GM18511 (cell line): Measurements from ENCODE around the gene NAA50.
A peak's percentile ranks its signal among the peaks of the same experiment; 100 is the strongest.

Source experiments
- ATAC-seq: cut with Tn5 transposase; IDR thresholded peaks from one replicate; pipeline ENCODE4 v1.9.1; 2021; ENCODE audit warnings: mild to moderate bottlenecking, moderate library complexity; ENCODE audit not compliant: unreplicated experiment

The NAA50 gene

DNA sequence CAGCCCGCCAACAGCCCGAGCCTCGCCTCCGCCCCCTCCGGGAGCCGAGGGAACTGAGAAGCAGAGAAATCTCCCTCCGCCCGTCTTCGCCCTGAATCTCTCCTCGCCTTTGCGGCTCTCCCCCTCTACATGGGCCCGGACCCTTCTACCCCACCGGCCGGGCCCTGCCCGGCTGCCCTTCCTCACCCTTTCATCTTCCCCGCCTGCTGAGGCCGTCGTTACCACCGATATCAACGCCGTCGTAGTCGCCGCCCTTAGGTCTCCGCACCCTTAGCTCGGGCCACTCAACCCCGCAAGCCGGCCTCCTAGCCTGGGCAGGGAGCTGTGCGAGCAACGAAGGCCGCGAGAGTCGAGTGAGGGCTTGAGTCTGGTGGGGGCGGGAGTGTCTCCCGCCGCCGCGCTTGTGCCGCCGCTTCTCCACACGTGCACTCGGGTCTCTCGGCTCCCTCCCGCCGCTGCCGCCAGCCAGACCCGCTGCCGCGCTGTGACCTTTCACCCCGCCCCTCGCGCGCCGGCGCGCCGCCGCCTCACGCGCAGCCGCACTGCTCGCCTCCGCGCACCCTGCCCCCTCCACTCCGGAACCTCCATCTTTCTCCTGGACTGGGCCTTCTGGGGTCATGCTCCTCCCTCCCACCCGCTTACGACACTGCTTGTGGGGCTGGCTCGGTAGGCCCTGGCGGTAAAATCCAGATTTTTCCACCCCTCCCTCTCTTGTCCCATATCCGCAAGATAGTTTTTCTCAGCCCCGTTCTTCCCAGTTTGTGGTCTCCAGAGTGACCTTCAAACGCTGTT is at the start of gene NAA50:
Gene NAA50, minus strand, starts transcription at position 494 of the 792 bp plus-strand sequence. Its CDS starts 300 bp downstream, at position 194.
- peak; percentile 58 for ATAC-seq

DNA sequence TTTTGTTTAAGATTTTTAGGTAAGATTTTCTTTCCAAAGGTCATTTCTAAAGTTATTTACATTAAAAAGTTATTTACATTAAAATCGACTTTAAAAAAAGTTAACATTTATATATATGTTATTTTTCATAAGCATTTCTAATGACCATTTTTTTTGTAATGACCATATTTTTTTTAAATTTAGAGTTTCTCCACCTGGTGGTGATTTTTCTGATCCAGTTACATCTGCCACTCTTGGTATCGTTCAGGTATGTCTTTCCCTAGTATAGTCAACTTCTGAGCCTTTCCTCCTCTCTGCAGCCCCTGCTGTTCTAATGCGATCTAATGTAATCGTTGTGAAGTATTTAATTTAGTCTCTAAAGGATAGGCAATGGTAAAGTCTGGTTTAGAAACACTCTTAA is 49.6 kb upstream of the NAA50 start:
- ATAC-seq: no peak

DNA sequence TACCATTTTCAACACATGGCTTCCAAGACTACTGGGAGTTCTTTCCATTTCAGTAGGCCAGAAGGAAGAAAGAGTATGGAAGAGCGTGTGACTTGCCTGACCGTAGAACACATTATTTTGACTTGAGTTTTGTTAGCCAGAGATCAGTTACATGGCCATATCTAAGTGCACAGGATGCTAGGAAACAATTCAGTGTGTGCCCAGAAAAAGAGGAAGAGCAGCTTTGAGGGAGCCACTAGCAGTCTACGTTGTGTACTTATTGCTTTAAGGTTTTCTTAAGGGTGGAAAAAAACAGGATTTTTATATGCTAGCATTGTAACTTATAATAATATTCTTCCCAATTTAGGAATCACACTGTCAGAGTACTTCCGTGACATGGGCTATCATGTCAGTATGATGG is 48.5 kb upstream of the NAA50 start:
- no peak for ATAC-seq

DNA sequence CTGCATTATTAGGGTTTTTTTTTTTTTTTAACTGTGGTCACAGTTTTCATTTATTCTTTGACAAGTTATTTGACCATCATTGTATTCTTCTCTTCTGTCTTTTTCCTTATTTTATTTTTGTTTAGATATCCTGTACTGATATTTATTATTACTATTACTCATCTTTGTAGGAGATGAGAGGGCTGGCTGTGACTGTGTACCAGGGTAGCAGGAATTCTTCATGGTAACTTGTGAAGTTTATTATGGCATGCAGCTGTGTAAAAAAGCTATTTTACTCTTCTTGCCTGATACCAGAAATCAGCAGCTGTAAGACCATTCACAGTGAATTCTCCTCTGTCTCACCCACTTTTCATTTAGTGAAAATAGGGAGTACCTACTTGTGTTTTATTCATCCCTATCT is 45.3 kb upstream of the NAA50 start:
- ATAC-seq: no peak

DNA sequence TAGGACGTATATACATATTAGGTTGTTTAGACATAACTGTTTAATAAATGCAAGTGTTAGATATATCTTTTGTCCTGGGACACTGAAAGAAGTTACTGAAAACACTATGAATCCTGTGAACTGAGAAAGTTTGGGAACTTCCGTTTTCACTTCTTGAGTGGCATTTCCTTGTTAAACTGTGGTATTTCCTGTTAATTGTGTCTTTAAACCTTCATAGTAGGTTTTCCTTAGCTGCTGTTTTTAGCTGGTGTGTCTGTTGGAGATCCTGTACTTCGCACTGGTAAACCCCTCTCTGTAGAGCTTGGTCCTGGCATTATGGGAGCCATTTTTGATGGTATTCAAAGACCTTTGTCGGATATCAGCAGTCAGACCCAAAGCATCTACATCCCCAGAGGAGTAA is 37.9 kb upstream of the NAA50 start:
- no peak for ATAC-seq

DNA sequence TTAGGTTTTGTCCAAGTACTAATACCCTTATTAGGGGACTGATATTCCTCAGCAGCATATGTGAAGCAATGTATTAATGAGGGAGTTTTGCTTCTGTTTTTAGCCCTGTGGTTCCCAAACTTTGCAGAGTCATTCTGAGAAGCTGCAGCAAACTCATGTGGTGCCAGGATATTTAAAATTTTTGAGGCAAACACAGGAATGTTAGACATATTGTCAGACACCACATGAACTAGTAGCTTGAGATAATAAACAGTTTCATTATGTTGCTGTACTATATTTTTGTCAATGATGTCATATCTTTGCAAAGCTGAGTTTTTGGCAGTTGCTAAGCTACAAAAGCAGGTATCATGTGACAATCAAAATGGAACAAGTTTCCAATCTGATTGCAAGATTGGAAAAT is 37.4 kb upstream of the NAA50 start:
- ATAC-seq: no peak

DNA sequence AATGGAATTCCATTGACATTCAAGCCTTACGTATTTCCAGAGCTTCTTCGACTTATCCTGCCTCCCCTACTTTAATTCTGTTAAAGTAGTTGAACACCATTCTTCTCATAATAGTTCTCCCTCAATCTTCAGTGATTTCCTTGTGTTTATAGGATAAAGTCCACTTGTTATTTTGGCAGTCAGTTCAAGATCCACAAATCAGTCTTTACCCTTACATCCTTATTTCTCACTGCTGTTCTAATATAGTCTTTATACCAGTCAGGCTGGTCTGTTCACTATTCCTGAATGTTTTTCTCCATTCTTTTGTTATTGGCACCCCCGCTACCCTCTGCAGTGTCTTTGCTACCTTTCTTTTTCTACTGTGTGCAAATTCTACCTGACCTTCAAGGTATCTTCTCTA is 30.5 kb upstream of the NAA50 start:
- ATAC-seq: no peak

DNA sequence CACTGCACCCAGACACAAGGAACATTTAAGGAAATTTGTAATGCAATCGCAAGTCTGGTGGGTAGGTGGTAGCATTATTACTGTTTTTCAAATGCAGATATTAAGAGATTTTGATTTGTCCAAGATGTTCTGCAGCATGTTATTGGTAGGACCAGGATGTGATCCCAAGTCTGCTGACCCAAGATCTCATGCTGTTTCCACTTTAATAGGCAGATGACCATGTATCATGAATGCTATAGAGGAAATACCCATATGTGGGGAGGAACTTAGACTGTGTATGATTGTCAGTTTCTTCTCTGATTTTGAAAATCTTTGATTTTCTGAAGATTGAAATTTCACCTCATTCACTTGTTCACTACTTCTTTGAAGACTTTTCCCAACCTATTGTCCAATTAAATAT is 29.5 kb upstream of the NAA50 start:
- no peak for ATAC-seq

DNA sequence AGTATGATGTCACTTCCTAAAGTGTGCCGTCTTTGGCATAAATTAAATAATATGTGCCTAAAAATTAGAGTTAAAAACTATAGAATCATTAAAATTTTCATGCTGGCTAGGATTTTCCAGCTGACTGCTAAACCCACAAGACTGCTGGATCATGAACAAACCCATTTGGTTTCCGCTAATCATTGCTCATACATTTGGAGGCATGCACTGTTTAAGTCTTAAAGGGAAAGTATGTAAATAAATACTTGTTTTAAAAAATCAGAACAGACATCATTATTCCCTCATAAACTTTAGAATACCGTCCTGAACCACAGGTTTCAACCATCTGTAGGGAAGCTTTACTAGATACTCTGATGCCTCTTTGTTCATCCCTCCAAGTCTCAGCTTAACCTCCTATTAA is 27.3 kb upstream of the NAA50 start:
- no peak for ATAC-seq

DNA sequence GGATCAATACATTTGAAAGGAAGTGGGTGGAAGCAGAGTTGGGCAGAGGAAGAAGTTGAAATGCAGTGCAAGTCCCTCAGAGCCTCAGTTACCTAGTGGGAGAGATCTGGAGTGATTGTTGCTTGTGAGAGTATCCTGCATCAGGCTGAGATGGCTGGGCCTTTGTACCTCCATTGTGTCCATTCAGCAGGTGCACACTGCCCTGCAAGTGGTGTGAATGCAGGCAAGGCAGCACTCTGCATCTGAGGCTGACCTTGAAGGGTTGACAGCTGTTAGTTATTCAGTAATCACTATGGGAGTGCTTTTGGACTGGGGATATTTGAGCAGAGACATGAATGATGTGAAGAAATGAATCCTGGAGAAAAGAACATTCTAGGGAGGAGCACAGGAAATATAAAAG is 25.9 kb upstream of the NAA50 start:
- ATAC-seq: no peak

DNA sequence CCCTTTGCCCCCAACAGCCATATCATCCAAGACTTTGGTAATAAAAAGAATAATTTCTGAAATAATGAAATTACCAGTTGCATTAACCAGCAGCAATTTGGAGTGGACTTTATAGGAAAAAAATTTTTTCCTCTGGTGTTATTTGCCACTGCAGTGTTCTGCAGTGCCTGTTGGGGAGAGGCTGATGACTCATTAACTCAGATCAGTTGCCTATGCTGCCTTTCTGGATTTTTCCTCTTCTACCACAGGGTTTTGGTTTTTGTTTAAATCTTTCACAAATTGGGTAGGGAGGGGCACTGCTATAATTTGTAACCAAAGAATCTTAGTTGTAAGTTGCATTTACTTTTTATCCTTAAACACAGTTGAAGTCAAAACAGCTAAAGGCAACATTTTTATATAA is 23.5 kb upstream of the NAA50 start:
- peak; percentile 86 for ATAC-seq

DNA sequence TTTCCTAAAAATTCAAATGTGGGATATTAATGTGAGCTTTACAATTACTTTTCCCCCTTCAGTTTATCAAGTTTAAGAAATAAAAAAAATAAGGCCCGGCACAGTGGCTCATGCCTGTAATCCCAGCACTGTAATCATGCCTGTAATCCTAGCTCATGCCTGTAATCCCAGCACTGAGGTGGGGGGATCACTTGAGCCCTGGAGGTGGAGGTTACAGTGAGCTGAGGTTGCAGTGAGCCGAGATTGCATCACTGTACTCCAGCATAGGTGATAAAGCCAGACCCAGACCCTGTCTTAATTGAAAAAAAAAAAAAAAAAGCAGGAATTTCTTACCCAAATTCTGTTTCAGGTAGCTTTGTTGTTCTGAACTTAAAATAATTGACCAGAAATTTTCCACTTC is 18.6 kb upstream of the NAA50 start:
- ATAC-seq: no peak

DNA sequence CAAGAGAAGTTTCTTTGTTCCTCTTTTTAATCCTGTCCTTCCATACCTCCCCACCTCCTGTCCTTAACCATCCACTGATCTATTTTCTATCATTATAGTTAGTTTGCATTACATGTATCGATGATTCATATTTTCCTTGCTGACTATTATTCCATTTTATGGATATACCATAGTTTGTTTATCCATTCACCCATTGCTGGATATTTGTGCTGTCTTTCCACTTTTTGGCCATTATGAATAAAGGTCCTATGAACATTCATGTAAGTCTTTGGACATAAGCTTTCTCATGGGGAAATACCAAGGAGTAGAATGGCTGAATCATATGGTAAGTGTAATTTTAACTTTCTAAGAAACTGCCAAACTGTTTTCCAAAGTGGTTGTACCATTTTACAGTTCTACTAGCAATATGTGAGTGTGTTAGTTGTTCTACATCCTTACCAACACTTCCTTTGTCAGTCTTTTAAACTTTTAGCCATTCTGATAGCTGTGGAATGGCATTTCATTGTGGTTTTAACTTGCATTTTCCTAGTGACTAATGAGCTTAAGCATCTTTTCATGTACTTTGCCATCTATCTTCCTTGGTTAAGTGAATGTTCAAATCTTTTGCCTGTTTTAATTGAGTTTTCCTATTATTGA is 12.5 kb upstream of the NAA50 start:
- ATAC-seq: no peak

DNA sequence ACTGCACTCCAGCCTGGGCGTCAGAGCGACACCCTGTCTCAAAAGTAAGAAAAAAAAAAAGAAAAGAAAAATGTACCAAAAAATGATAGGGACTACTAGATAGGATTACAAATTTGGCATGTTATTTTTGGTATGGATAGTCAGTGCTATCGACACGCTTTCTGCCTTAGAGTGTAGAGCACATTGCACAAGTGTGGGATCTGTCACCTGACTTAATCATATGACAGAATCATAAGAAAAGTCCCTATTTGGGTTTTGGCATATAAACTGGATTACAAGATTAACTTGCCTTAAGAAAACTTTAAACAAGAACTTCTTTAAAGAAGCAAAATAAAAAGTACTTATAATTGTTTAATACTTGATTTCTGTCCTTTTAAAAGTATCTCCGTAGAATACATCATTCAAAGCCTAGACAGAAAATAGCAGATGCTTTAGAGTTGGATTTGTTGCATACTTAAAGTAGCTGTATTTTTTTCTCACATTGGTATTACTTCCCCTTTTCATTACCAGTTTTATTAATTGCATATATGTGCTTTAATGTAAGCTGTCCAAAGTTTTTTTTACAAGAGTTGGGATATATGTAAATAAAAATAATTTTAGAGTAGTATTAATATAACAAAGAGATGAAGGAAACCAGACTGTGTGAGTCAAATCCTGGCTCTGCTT is 8.6 kb upstream of the NAA50 start:
- peak; percentile 85 for ATAC-seq

DNA sequence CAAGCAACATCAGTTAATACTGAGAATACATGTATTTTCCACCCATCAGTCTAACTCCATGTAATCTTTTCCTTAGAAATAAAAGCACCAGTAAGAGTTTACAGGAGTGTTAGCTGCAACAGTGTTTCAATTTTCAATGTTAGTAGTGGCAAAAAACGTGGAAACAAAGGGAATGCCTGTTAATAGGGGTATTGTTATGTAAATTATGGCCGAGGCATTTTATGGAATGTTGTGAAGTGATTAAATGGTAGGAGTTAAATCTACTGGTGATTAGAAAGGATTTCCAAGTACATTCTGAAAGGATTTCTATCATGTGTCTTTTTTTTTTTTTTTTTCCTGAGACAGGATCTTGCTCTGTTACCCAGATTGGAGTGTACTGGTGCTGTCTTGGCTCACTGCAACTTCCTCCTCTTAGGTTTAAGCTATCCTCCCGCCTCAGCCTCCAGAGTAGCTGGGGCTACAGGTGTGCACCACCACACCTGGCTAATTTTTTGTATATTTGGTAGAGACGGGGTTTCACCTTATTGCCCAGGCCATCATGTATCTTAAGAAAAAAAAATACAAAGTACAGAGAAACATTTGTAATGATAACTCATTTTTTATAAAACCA is 7.4 kb upstream of the NAA50 start:
- ATAC-seq: no peak

DNA sequence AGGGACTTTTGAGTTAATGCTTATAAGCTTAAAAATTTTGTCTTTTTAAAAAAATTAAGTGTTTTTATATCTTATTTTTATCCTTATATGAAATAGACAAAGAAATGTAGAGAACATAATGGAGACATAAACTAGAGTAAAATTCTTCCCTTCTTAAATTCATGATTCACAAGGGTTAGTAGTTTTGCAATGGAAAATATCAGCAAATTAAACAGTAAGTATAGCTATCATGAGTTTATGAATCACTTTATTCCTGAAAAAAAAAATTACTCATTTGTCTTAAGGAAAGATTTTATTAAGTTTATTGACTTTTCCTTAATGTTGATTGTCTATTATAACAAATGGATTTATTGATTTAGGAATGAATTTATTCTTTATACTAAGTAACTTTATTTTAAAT is 5.1 kb upstream of the NAA50 start:
- no peak for ATAC-seq

DNA sequence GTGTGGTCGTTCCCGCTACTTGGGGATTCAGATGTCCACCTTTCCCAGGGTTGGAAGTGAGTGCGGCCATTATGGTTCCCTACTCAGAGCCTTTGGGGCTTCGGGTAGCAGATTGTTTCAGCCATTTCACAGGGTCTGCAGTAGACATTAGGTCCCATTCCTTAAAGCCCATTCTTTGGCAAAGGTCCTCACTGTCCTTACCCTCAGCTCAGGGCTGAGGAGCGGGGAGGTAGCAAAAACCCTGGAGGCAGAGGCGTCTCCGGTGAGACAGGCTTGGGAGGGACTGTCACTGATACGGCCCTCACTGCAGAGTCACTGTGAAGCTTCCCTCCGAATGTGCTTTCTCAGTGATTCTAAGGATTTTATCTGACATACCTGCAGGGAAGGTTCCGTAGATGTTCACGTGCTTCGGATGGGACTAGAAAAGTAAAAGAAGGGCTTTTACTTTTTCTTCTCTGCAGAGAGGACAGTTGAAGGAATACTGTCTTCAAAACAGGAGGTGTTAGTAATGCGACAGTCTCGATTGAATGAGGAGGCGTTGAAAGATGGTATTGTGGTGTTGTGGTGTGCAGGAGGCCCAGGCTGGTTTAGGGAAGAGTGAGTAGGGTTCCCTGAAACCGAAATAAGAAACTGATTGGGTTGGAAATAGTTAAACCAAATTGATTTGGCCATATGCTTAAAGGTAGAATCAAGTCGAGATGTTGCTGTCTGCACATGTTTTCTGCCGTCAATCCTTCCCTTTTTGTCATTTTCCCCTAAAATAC is 1.4 kb upstream of the NAA50 start:
- ATAC-seq: peak; percentile 15

DNA sequence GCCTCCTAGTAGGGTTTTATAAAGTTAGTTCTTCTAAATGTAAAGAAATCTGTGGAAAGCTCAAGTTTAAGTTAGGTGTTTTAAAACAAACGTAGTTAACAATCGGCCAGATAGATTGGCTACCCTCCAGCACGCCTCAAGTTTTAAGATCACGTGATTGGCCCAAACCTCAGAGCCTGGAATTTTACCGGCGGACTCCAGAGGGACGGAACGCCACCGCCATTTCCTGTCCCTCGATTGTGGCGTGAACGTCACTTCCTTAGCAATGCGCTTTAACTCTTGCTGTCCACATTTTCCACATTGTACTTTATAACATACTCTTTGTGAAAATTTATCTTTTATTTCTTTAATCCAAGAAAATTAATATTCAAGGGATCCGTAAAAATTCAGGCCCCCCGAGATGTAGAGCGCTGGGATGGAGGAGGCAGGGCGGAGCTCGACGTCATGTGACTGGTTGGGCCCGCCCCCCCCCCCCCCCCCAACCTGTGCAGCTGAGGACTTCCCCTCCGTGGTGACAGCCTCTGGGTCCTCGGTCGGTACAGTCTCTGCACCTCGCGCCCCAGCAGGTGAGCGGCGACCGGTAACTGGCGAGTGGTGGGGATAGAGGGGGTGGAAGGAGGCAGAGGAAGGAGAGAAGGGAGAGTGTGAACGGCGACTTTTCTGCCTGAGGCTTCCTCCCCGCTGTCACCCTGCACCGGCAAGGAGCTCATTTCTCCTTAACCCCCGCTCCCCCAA is 666 bp upstream of the NAA50 start, which contains the start of gene ATP6V1A:
Gene ATP6V1A, plus strand, starts transcription at position 488 of the 735 bp plus-strand sequence. CDS start 31,719 bp downstream, outside the sequence.
- ATAC-seq: peak; percentile 45

DNA sequence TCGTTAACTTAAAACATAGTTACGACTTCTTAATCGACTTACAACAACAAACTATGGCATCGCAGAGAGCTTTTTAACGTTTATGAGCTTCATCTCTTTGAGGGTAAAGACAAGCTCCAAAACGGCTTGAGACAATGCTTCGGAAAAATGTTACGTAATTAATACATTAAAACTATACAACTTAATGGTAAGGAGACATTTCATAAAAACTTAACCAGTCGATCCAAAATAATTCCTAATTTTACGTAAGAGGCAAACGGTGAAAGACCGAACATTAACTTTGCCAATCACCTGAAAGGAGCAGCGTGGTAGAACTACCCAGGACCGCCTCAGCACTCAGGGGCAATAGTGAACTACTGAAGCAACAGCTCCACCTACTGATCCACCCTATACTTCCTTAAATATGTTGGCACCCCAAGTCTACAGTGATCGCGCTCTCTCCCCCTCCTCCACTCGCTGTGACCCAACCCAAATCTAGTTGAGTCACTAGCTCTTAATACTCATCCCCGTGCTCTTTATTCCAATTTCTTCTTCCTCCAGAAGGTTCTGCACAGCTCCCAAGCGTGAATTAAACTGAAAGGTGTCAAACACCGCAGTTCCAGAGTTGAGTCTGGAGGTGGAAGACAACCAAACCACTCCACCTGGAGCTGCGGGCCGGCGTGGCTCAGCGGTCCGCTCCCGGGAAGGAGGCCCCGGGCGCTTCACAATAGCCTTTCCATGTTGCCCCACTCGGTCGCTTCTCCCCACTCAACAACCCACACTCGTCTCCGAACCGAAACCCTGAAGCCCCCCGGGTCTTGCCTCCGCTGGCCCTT is 901 bp downstream of the NAA50 start:
- peak; percentile 64 for ATAC-seq
